Measurements from ENCODE around the gene ARGLU1. TPM values are rescaled to one million over a fixed set of nuclear protein-coding genes. Genes with fewer than 3 reads are reported as not detected.
A peak's percentile ranks its signal among the peaks of the same experiment; 100 is the strongest.

ARGLU1 gene
- total RNA-seq, 1 donor from 2014 or later: 22.6 TPM

- no peak for DNase-seq (ENCODE audit: low spot score)
- ATAC-seq: no peak
Observed at GRCh38 chr13:106505732-106506131, 62.2 kb downstream of the ARGLU1 start.

GRCh38 chr13:106505295-106505694 lies 62.6 kb downstream of the ARGLU1 start:
- ATAC-seq (no peak), DNase-seq (ENCODE audit: low spot score) (no peak)

GRCh38 chr13:106503730-106504453 lies 64.0 kb downstream of the ARGLU1 start:
- ATAC-seq: no peak

GRCh38 chr13:106503272-106503671 lies 64.7 kb downstream of the ARGLU1 start:
- no peak for ATAC-seq
- no peak for DNase-seq (ENCODE audit: low spot score)

More at GRCh38 chr13:106503730-106504453, 64.0 kb downstream of the ARGLU1 start:
- DNase-seq (ENCODE audit: low spot score): no peak

GRCh38 chr13:106500445-106500844 lies 67.5 kb downstream of the ARGLU1 start:
- ATAC-seq (no peak), DNase-seq (ENCODE audit: low spot score) (no peak)

- DNase-seq (ENCODE audit: low spot score): no peak
- ATAC-seq: no peak
Observed at GRCh38 chr13:106499896-106500295, 68.0 kb downstream of the ARGLU1 start.

GRCh38 chr13:106499113-106499512 lies 68.8 kb downstream of the ARGLU1 start:
- no peak for ATAC-seq
- DNase-seq (ENCODE audit: low spot score): no peak

- no peak for ATAC-seq
- no peak for DNase-seq (ENCODE audit: low spot score)
Observed at GRCh38 chr13:106498571-106498970, 69.4 kb downstream of the ARGLU1 start.

GRCh38 chr13:106498158-106498557 lies 69.8 kb downstream of the ARGLU1 start:
- no peak for ATAC-seq
- no peak for DNase-seq (ENCODE audit: low spot score)

- ATAC-seq (no peak), DNase-seq (ENCODE audit: low spot score) (no peak)
Observed at GRCh38 chr13:106497079-106497478, 70.9 kb downstream of the ARGLU1 start.

- no peak for DNase-seq (ENCODE audit: low spot score)
Observed at GRCh38 chr13:106496072-106496997, 71.6 kb downstream of the ARGLU1 start.

GRCh38 chr13:106494936-106495335 lies 73.0 kb downstream of the ARGLU1 start:
- ATAC-seq (no peak), DNase-seq (ENCODE audit: low spot score) (no peak)

More at GRCh38 chr13:106496072-106496997, 71.6 kb downstream of the ARGLU1 start:
- peak; percentile 59 for ATAC-seq

GRCh38 chr13:106494506-106494905 lies 73.4 kb downstream of the ARGLU1 start:
- ATAC-seq (no peak), DNase-seq (ENCODE audit: low spot score) (no peak)

GRCh38 chr13:106493533-106494220 lies 74.3 kb downstream of the ARGLU1 start:
- DNase-seq (ENCODE audit: low spot score) (no peak), ATAC-seq (no peak)

GRCh38 chr13:106492588-106493475 lies 75.1 kb downstream of the ARGLU1 start:
- ATAC-seq (no peak), DNase-seq (ENCODE audit: low spot score) (no peak)

- ATAC-seq: no peak
- no peak for DNase-seq (ENCODE audit: low spot score)
Observed at GRCh38 chr13:106491928-106492587, 75.9 kb downstream of the ARGLU1 start.

Data from left lobe of liver (tissue), 2 donors.